ENCODE data around the gene MOCS1.

MOCS1 gene

DNA sequence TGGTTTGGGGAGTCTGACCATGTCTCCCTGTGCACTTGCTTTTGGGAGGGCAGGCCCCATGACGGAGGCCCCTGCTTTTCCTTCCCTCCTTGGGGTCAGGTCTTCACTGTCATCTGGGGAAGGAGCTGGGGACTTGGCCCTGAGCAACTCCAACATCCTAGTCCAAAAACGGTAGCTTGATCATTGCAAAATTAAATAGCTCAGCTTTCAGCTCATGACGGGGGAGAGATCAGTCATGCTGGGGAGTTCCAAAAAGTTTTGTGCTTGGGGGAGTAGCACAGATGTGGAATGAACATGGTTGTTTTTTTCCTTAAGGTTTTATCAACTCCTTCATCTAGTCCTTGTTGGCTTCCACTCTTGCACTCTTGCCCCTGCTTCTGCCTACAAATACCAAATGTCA lies 60.8 kb downstream of the MOCS1 start:
- no peak overlapping the region for H3K27ac ChIP-seq (ENCODE audit: low read depth, low read length)
- H3K4me3 ChIP-seq (ENCODE audit: low read length) = no peak overlapping the region
- H3K9ac ChIP-seq (ENCODE audit: low read length) = no peak overlapping the region
- no peaks in the 10 kb centered on the region for H3K4me1 ChIP-seq (ENCODE audit: control insufficient read depth, insufficient read depth, low read length)
- no peaks in the 10 kb centered on the region for H3K27me3 ChIP-seq (ENCODE audit: control insufficient read depth, insufficient read depth, low read length)
- H3K36me3 ChIP-seq (ENCODE audit: control insufficient read depth, insufficient read depth, low read length) = peaks cover 19% of the 10 kb centered on the region

DNA sequence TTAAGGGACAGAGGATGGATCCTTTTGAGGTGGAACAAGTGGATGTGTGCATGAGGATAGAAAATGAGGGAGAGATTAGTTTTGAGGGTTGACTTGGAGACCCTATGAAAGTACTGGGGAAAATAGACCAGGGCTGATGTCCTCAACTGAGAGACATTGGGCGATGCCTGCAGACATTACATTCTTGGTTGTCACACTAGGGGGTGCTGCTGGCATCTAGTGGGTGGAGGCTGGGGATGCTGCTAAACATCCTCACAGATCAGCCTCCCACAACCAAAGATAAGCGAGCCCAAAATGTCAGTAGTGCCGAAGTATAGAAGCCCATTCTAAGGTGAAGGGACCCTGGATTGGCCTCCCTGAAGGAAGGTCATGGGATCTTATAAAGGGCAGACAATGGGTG lies 63.3 kb downstream of the MOCS1 start:
- no peak overlapping the region for H3K9ac ChIP-seq (ENCODE audit: low read length)
- no peak overlapping the region for H3K4me3 ChIP-seq (ENCODE audit: low read length)
- H3K4me1 ChIP-seq (ENCODE audit: control insufficient read depth, insufficient read depth, low read length) = no peaks in the 10 kb centered on the region
- H3K27me3 ChIP-seq (ENCODE audit: control insufficient read depth, insufficient read depth, low read length) = no peaks in the 10 kb centered on the region
- peaks cover 15% of the 10 kb centered on the region for H3K36me3 ChIP-seq (ENCODE audit: control insufficient read depth, insufficient read depth, low read length)
- no peak overlapping the region for H3K27ac ChIP-seq (ENCODE audit: low read depth, low read length)

DNA sequence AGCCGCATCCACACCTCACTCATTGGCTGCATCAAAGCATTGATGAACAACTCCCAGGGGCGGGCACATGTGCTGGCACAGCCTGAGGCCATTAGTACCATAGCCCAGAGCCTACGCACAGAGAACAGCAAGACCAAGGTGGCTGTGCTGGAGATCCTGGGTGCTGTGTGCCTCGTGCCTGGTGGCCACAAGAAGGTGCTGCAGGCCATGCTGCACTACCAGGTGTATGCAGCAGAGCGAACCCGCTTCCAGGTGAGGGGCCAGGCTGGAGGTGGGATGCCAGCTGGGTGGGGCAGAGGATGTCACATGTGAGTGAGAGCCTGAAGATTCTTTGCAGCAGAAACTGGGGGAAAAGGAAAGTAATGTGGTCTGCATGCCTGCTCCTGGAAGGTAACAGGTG lies 66.7 kb downstream of the MOCS1 start:
- H3K9ac ChIP-seq (ENCODE audit: low read length) = no peak overlapping the region
- H3K4me3 ChIP-seq (ENCODE audit: low read length) = no peak overlapping the region
- no peak overlapping the region for H3K27ac ChIP-seq (ENCODE audit: low read depth, low read length)
- H3K27me3 ChIP-seq (ENCODE audit: control insufficient read depth, insufficient read depth, low read length) = no peaks in the 10 kb centered on the region
- peaks cover 15% of the 10 kb centered on the region for H3K36me3 ChIP-seq (ENCODE audit: control insufficient read depth, insufficient read depth, low read length)
- H3K4me1 ChIP-seq (ENCODE audit: control insufficient read depth, insufficient read depth, low read length) = no peaks in the 10 kb centered on the region

DNA sequence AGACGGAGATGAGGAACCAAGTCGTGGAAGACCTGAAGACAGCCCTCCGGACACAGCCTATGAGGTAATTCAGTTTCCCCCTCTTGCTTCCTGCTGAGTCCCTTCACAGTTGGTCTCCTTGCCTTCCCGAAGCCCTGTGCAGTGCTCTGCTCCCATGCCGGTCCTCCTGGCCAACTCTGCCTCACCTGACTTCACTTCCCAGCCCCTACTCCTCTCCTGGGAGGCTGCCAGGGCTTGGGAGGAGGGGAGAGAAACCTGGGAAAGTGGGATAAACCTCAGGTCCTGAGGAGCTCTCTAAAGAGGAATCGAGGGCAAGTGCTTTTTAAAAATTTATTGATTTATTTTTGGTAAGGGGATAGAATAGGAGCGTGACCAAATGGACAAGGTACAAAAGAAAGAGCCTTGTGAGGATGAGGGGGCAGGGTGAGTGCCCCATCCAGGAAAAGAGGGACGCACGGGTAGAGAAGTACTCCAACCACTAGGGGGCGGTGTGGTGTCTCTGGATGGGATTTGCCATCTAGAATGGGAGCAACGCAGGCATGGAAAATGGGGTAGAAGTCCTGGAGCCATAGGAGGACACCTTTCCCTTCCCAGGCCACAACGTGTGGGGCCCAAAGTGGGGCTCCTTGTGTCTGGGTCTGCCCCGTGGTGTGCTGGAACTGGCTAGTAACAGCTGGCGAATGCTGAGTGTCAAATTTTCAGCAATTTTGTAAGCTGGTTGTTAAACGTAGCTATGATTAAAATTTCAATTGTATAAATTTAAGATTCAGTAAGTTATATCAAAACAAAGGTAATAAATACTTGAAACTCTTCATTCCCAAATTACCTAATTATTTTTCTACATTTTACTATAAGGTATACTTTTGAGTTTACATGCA lies 69.0 kb downstream of the MOCS1 start:
- peaks cover 4% of the 10 kb centered on the region for H3K36me3 ChIP-seq (ENCODE audit: control insufficient read depth, insufficient read depth, low read length)

DNA sequence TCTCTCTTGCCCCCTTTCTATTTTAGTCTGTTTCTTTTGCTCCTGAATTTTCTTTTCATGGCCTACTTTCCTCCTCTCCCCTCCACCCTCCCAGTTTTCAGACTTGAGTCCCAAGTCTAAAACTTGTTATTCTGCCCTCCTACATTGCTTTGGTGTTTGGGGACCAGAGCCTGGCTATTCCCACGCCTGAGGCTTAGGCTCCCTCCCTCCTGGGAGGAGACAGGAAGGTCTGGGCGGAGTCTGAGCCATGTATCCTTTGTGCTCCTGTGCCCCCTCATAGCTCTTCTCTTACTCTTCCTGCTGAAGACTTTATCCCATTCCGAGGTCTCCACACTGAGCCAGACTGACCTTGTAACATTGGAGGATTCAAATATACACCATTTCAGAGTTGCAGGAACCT lies 72.6 kb downstream of the MOCS1 start:
- no peak overlapping the region for H3K4me3 ChIP-seq (ENCODE audit: low read length)
- no peak overlapping the region for H3K9ac ChIP-seq (ENCODE audit: low read length)
- peaks cover 4% of the 10 kb centered on the region for H3K36me3 ChIP-seq (ENCODE audit: control insufficient read depth, insufficient read depth, low read length)
- no peaks in the 10 kb centered on the region for H3K27me3 ChIP-seq (ENCODE audit: control insufficient read depth, insufficient read depth, low read length)
- H3K4me1 ChIP-seq (ENCODE audit: control insufficient read depth, insufficient read depth, low read length) = no peaks in the 10 kb centered on the region
- no peak overlapping the region for H3K27ac ChIP-seq (ENCODE audit: low read depth, low read length)

More for the DNA sequence above, 69.0 kb downstream of the MOCS1 start:
- Histone ChIP-seq H3K27me3 (ENCODE audit: control insufficient read depth, insufficient read depth, low read length) (no peaks in the 10 kb centered on the region), H3K4me3 (ENCODE audit: low read length) (no peak overlapping the region), H3K9ac (ENCODE audit: low read length) (no peak overlapping the region), H3K27ac (ENCODE audit: low read depth, low read length) (no peak overlapping the region), H3K4me1 (ENCODE audit: control insufficient read depth, insufficient read depth, low read length) (no peaks in the 10 kb centered on the region)

DNA sequence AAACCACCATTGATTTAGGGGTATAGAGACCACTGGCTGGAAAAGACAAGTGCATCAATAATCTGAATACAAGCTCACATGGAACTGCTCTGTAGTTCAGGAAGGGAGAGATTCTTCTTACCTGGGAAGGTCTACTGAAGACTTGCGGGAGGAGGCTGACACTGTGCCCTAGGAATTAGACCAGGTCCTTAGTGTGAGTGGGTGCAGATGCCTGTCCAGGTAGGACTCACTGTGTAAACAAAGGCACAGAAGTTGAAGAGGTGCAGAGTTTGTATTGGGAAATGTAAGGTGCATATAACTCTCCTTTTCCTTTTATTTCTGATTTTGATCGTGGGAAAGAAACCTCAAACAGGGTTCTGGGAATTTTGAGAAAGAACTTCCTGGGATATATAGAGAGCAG lies 75.2 kb downstream of the MOCS1 start:
- no peak overlapping the region for H3K4me3 ChIP-seq (ENCODE audit: low read length)
- peaks cover 4% of the 10 kb centered on the region for H3K36me3 ChIP-seq (ENCODE audit: control insufficient read depth, insufficient read depth, low read length)
- H3K9ac ChIP-seq (ENCODE audit: low read length) = no peak overlapping the region
- no peaks in the 10 kb centered on the region for H3K27me3 ChIP-seq (ENCODE audit: control insufficient read depth, insufficient read depth, low read length)
- H3K27ac ChIP-seq (ENCODE audit: low read depth, low read length) = no peak overlapping the region
- H3K4me1 ChIP-seq (ENCODE audit: control insufficient read depth, insufficient read depth, low read length) = no peaks in the 10 kb centered on the region

DNA sequence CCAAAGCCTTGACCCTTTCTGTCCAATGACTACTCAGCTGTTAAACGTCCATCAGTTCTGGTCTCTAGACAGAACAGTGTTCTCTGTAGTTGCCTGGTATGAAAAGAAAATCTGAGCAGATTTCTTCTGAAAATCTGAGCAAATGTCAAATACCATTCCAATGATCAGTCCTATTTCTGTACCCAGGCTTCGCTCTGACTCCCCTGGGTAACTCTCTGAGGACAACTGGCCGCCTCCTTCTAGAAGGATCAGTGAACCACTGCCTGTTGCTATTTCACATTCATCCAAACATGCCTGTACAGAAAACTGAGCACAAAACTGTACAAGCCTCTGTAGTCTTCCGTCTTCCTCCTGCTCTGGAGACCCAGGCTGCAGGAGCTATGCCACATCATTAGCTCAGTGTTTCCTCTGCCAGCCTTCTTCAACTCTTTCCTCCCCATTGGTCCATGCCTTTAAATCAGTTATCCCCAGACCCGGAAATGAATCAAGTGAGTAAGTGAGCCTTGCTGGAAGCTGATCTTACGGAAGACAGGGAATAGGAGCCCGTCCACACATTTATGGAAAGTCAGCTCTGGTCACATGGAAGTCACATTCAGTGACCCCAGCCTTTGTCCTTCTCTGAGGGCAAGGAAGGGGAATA lies 78.8 kb downstream of the MOCS1 start:
- Histone ChIP-seq H3K36me3 (ENCODE audit: control insufficient read depth, insufficient read depth, low read length) (peaks cover 4% of the 10 kb centered on the region), H3K27me3 (ENCODE audit: control insufficient read depth, insufficient read depth, low read length) (no peaks in the 10 kb centered on the region), H3K4me1 (ENCODE audit: control insufficient read depth, insufficient read depth, low read length) (no peaks in the 10 kb centered on the region), H3K4me3 (ENCODE audit: low read length) (no peak overlapping the region), H3K27ac (ENCODE audit: low read depth, low read length) (no peak overlapping the region), H3K9ac (ENCODE audit: low read length) (no peak overlapping the region)

All from rectal smooth muscle tissue (tissue), 1 donor.